NOMO-1 (cell line): ENCODE data around the gene MBL2.
A peak's percentile ranks its signal among the peaks of the same experiment; 100 is the strongest.

Source experiments
- DNase-seq, 2 experiments: peaks; one replicate each; lab custom pipeline; 2025; ENCODE audit not compliant: unreplicated experiment in 2 of 2; lab: John Stamatoyannopoulos, UW

The MBL2 gene

DNA sequence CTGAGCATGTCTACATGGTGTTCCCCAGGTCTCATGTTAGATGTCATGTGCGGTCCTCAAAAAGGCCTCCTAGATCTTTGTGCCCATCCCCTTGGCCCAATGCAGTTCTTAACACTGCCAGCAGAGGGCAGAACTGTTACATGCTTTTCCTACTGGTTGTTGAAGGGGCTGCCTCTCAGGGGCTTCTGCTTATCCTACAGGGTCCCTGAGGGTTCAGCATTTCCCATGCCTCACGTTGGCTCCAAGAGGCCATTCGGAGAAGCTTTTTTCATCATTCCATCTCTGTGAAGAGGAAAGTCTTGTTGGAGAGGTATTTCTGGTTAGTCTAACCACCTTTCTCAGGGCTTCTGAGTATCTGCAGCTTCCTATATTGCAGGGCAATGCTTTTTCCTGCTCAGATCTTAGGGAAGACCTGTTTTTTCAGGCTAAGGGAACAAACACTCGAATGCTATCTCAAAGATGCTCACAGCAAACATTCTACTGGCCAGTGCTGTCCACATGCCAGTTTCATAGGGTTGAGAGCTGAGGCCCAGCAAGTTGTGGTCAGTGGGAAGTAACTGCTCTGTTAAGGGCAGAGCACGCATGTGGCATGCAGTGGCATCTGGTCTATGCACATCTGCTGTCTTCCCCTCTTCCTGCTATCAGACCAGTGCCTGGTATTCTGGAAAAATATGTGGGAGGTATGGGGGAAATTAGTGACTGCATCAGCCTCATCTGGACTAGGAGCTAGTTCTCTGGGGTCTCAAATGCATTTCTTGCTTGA lies 31.5 kb downstream of the MBL2 start:
- DNase-seq: peak in 1 of 2 experiments; percentile 18

DNA sequence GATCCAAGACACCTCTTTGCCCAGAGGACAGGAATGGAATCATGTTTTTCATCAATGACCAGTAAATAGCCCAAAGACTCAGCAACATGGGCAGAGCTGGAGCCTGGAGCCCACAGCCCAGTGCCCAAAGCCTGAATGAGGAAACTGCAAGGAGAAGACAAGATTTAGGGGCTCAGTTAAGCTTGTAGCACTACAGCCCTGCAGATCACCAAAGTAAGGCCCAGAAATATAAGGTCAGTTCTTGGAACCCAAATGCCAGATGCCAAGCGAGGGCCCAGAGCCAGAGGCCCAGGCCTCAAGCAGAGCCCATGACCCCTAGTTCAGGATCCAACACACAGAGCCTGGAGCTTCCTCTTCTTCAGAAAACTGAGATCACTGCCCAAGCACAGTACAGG lies 32.4 kb downstream of the MBL2 start:
- DNase-seq: no peak

GRCh38 chr10:52739380-52740154 lies 33.0 kb downstream of the MBL2 start:
- no peak for DNase-seq

GRCh38 chr10:52738951-52739350 lies 33.6 kb downstream of the MBL2 start:
- DNase-seq: no peak

GRCh38 chr10:52729271-52730104 lies 43.1 kb downstream of the MBL2 start:
- peak in 1 of 2 experiments; percentile 58 for DNase-seq

- no peak for DNase-seq
Measured at GRCh38 chr10:52720018-52720417, 52.6 kb downstream of the MBL2 start.
